GM23248 (cell line): ENCODE measurements around the gene KLF2.

Experiments used
- EZH2 ChIP-seq: fragments of 200-600 bp; sonication (generic); IDR thresholded peaks from 2 replicates; pipeline ENCODE4 v1.6.1; 2018; ENCODE audit warnings: antibody characterized with exemption, mild to moderate bottlenecking; ENCODE audit not compliant: insufficient read depth, poor library complexity, severe bottlenecking
- EZH2phosphoT487 ChIP-seq: fragments of 200-600 bp; sonication (generic); IDR thresholded peaks from 2 replicates; pipeline ENCODE4 v1.6.1; 2018; ENCODE audit warnings: antibody characterized with exemption, moderate library complexity, mild to moderate bottlenecking, low read depth; ENCODE audit not compliant: insufficient read depth

- TF ChIP-seq EZH2phosphoT487: no peak
- no peak for TF ChIP-seq EZH2
Measured at GRCh38 chr19:16372065-16372915, 47.7 kb downstream of the KLF2 start.
